Esophagus muscularis mucosa (tissue), 4 donors: ENCODE measurements around the gene PNRC2. TPM values are rescaled to one million over a fixed set of nuclear protein-coding genes. Genes with fewer than 3 reads are reported as not detected.
"Not testable (repeated sequence)": the region's sequence is repeated elsewhere in the genome, so short reads cannot be mapped to it uniquely, and the experiment has no call there.

ENCODE experiments used
- DNase-seq: peaks from one replicate; pipeline ENCODE4 v3.0.0-alpha.2; 2017; ENCODE audit errors: extremely low spot score
- H3K27ac ChIP-seq, 4 donors: fragments of 200-600 bp; sonication (generic); replicated peaks in 1 of 4; 1 replicate in 3 of 4; 2 replicates in 1 of 4; pipeline ENCODE4 v1.5.1; 2016 to 2019; ENCODE audit warnings: mild to moderate bottlenecking in 1 of 4
- H3K27me3 ChIP-seq, 4 donors: fragments of 200-600 bp; sonication (generic); one replicate each; pipeline versions ENCODE4 v1.5.1 to v1.6.0; 2016 to 2019
- H3K36me3 ChIP-seq, 4 donors: fragments of 200-600 bp; sonication (generic); one replicate each; pipeline ENCODE4 v1.5.1; 2016 to 2019
- H3K4me1 ChIP-seq, 4 donors: fragments of 200-600 bp; sonication (generic); one replicate each; pipeline ENCODE4 v1.5.1; 2016 to 2019
- H3K4me3 ChIP-seq, 4 donors: fragments of 200-600 bp; sonication (generic); 1 replicate in 2 of 4; 2 replicates in 2 of 4; pipeline ENCODE4 v1.5.1; 2016 to 2019; ENCODE audit warnings: mild to moderate bottlenecking in 4 of 4, moderate library complexity in 1 of 4
- H3K9me3 ChIP-seq, 4 donors: fragments of 200-600 bp; sonication (generic); 1 replicate in 3 of 4; 2 replicates in 1 of 4; pipeline ENCODE4 v1.5.1; 2016 to 2019
- EP300 ChIP-seq: sonication (generic); formaldehyde crosslinking; IDR thresholded peaks from one replicate; pipeline ENCODE4 v1.6.1; 2017; ENCODE audit warnings: antibody characterized with exemption
- POLR2A ChIP-seq: fragments of 450-650 bp; IDR thresholded peaks from one replicate; pipeline ENCODE4 v1.6.1; 2017; ENCODE audit warnings: antibody characterized with exemption, moderate library complexity, mild to moderate bottlenecking, low read depth
- POLR2AphosphoS5 ChIP-seq, 2 donors: sonication (generic); formaldehyde crosslinking; IDR thresholded peaks; one replicate each; pipeline ENCODE4 v1.6.1; 2017; ENCODE audit warnings: antibody characterized with exemption in 2 of 2
- WGBS: methylation state at CpG from one replicate; pipeline ENCODE4 v1.1.5; 2018; 5-methylcytosine and 5-hydroxymethylcytosine counted together
- intact Hi-C: fragments of 100-400 bp; cut with DNase I; formaldehyde crosslinking; loops from one replicate; pipeline ENCODE4 v1.15.1; 2023
- total RNA-seq, 4 donors: library from RNA; depleted of rRNA; stranded (reverse); fragments of >200 nt; gene quantifications; one replicate each; pipeline versions ENCODE4 v1.1.0 to v1.2.1, GENCODE V29; 2016
- TF ChIP-seq, protein P1 (sequence below), 3 experiments: fragments of 200-600 bp in 2 of 3; fragments of 450-650 bp in 1 of 3; sonication (generic) in 2 of 3; IDR thresholded peaks; one replicate each; pipeline ENCODE4 v1.5.1; 2017 to 2019; ENCODE audit warnings: antibody characterized with exemption in 3 of 3, mild to moderate bottlenecking in 2 of 3, moderate library complexity in 1 of 3

The PNRC2 gene
- total RNA-seq, 4 donors from 2014 or later: 93.3 to 156 (median 138) TPM

DNA sequence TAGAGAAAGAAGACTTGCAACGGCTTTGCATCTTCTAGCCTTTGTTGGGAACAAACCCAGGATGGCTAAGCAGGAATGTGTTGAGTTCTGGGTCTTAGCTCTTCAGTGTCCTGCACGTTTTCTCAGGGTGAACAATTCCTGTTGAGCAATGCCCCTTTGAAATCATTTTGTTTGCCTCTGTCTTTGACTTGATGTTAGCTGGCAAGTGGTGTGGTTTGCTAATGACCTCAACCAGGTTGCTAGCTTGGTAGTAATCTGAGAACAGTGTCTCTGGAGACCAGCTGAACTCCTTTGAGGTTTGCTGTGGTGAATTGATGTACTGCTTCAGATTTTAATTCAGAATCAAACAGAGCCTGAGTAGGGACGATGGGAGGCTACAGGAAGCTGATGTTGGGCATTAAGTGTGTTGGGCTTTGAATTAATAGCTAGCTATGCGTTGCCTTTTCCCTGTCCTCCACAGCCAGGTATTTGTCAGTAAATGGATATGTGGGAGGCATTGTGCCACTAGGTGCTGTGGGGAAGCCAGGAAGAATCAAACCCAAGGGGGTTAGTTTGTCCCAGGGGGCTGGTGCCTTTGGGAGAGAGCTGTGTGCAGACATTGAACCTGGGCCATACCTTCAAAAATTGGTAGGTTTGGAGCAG lies 43.8 kb downstream of the PNRC2 start:
- 63% methylated on average over 4 of the region's 4 CpGs for WGBS
- TF ChIP-seq POLR2AphosphoS5 (IDR thresholded peaks at IDR 0.05) (no peak), POLR2A (no peak), EP300 (no peak)
- TF ChIP-seq, protein P1, sequence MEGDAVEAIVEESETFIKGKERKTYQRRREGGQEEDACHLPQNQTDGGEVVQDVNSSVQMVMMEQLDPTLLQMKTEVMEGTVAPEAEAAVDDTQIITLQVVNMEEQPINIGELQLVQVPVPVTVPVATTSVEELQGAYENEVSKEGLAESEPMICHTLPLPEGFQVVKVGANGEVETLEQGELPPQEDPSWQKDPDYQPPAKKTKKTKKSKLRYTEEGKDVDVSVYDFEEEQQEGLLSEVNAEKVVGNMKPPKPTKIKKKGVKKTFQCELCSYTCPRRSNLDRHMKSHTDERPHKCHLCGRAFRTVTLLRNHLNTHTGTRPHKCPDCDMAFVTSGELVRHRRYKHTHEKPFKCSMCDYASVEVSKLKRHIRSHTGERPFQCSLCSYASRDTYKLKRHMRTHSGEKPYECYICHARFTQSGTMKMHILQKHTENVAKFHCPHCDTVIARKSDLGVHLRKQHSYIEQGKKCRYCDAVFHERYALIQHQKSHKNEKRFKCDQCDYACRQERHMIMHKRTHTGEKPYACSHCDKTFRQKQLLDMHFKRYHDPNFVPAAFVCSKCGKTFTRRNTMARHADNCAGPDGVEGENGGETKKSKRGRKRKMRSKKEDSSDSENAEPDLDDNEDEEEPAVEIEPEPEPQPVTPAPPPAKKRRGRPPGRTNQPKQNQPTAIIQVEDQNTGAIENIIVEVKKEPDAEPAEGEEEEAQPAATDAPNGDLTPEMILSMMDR (IDR thresholded peaks at IDR 0.05): no peak
- Histone ChIP-seq H3K4me1 (peaks cover 3 to 10% (median 7%) of the 10 kb centered on the region in 4 donors), H3K27ac (no peak overlapping the region), H3K9me3 (no peaks in the 10 kb centered on the region), H3K27me3 (no peaks in the 10 kb centered on the region), H3K36me3 (no peaks in the 10 kb centered on the region), H3K4me3 (no peak overlapping the region)
- intact Hi-C loops: no loop called here
- no peak for DNase-seq

DNA sequence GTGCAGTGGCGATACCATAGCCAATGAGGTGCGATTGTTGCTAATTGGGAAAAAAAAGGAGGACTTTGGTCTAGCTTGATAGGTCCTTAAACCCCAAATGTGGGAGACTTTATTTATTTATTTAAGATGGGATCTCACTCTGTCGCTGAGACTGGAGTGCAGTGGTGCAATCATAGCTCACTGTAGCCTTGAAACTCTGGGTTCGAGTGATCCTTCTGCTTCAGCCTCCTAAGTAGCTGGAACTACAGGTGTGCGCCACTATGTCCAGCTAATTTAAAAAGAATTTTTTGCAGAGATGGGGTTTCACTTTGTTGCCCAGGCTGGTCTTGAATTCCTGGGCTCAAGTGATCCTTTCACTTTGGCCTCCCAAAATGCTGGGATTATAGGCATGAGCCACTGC lies 44.5 kb downstream of the PNRC2 start:
- H3K9me3 ChIP-seq: no peaks in the 10 kb centered on the region
- no peak overlapping the region for H3K27ac ChIP-seq
- H3K27me3 ChIP-seq: no peaks in the 10 kb centered on the region
- H3K4me3 ChIP-seq: no peak overlapping the region
- 88% methylated on average over 5 of the region's 5 CpGs for WGBS
- intact Hi-C loops: no loop called here
- TF ChIP-seq, protein P1 (IDR thresholded peaks at IDR 0.05): no peak
- TF ChIP-seq POLR2AphosphoS5 (IDR thresholded peaks at IDR 0.05) (no peak), POLR2A (no peak), EP300 (no peak)
- DNase-seq: no peak
- no peaks in the 10 kb centered on the region for H3K36me3 ChIP-seq
- peaks cover 3 to 7% (median 6%) of the 10 kb centered on the region in 4 donors for H3K4me1 ChIP-seq

DNA sequence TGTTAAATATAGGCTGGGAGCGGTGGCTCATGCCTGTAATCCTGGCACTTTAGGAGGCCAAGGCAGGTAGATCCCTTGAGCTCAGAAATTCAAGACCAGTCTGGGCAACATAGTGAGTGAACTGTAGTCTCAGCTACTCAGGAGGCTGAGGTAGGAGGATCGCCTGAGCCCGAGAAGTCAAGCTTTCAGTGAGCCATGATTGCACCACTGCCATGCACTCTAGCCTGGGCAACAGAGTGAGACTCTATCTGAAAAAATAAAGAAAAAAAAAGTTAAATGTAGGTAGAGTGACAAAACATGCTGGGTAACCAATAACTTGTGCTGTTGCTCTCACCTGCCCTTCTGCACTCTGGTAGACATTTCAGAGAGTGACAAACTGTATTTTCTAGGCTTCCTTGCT lies 45.5 kb downstream of the PNRC2 start:
- WGBS: 96% methylated on average over 3 of the region's 3 CpGs
- H3K4me1 ChIP-seq: peaks cover 0 to 7% (median 5%) of the 10 kb centered on the region in 4 donors
- no peak for DNase-seq
- no peaks in the 10 kb centered on the region for H3K9me3 ChIP-seq
- H3K27me3 ChIP-seq: no peaks in the 10 kb centered on the region
- H3K27ac ChIP-seq: no peak overlapping the region
- no peaks in the 10 kb centered on the region for H3K36me3 ChIP-seq
- no peak overlapping the region for H3K4me3 ChIP-seq
- intact Hi-C loops: no loop called here
- TF ChIP-seq, protein P1 (IDR thresholded peaks at IDR 0.05): no peak
- TF ChIP-seq POLR2A (no peak), POLR2AphosphoS5 (IDR thresholded peaks at IDR 0.05) (no peak), EP300 (no peak)

DNA sequence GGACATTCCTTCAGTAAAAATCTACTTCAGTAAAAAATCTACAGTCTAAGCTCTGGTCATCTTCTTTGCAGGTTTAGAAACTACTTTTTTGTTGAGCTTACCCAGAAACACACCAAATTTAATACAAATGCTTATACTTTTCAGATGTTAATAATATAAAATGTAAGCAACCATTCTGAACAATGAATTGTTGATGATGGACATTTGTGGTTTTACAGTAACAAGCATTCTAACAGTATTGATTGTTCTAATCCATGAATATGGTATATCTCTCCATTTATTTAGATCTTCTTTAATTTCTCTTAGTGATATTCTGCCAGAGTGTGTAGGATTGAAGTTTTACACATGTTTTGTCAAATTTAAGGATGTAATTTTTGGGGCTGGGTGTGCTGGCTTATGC lies 47.5 kb downstream of the PNRC2 start:
- Histone ChIP-seq H3K9me3 (no peaks in the 10 kb centered on the region), H3K27ac (no peak overlapping the region), H3K27me3 (no peaks in the 10 kb centered on the region), H3K4me1 (peaks cover 0 to 7% (median 5%) of the 10 kb centered on the region in 4 donors), H3K4me3 (no peak overlapping the region), H3K36me3 (no peaks in the 10 kb centered on the region)
- intact Hi-C loops: no loop called here
- no peak for TF ChIP-seq POLR2AphosphoS5 (IDR thresholded peaks at IDR 0.05)
- no peak for DNase-seq

DNA sequence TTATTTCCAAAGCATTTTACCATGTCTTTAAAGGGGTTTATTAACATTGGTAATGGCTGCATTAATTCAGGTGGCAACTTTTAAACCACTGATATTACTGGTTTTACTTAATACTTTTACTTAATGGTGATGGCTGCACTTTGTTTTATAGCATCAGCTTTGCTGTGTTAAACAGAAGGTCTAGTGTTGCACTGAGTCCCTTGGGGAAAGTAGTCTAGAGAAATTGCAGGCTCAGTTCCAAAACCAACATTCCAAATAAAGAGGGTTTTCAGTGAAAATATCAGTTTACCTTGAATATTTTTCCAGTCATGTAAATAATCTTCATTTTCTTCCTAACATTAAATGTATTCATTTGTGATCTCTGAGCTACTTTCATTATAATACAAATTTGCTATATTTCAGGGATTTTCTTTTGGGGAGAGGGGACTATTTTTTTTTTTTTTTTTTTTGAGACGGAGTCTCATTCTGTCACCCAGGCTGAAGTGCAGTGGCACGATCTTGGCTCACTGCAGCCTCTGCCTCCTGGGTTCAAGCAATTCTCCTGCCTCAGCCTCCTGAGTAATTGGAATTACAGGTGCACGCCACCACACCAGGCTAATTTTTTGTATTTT lies 49.1 kb downstream of the PNRC2 start:
- H3K9me3 ChIP-seq, H3K27me3 ChIP-seq, H3K4me1 ChIP-seq, H3K4me3 ChIP-seq, intact Hi-C loops, DNase-seq, H3K27ac ChIP-seq, H3K36me3 ChIP-seq: not testable (repeated sequence)
- 39% methylated on average over 3 of the region's 3 CpGs for WGBS

DNA sequence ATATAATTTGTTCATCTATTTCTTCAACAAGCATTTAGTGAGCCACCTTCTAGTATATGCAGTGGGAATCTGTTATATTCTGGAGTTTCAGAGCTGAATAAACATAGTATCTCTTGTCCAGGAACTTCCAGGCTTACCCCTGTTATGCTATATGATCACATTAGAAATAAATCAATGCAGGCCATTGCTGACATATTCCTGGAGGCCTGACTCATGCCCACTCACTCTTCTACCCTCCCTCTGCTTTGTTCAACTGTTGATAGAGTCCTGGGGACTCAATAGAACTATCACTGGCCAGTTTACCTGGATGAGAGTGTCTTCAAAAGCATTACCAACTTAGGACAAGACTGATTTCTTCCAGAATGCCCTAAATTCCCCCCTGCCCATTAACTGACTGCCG lies 49.8 kb downstream of the PNRC2 start:
- Histone ChIP-seq H3K27ac (no peak overlapping the region), H3K4me3 (no peak overlapping the region)

More for the DNA sequence above, 49.8 kb downstream of the PNRC2 start:
- 93% methylated on average over 1 of the region's 1 CpG for WGBS
- Histone ChIP-seq H3K9me3 (no peaks in the 10 kb centered on the region), H3K4me1 (peaks cover 0 to 7% (median 5%) of the 10 kb centered on the region in 4 donors), H3K36me3 (no peaks in the 10 kb centered on the region), H3K27me3 (no peaks in the 10 kb centered on the region)
- TF ChIP-seq, protein P1 (IDR thresholded peaks at IDR 0.05): no peak
- TF ChIP-seq POLR2A (no peak), POLR2AphosphoS5 (IDR thresholded peaks at IDR 0.05) (no peak), EP300 (no peak)
- no peak for DNase-seq
- intact Hi-C loops: no loop called here
